Jurkat, Clone E6-1 (cell line): ENCODE data around the gene DACT3. TPM values are rescaled to one million over a fixed set of nuclear protein-coding genes. Genes with fewer than 3 reads are reported as not detected.
A peak's percentile ranks its signal among the peaks of the same experiment; 100 is the strongest.

Experiments
- DNase-seq: peaks from one replicate; pipeline ENCODE4 v3.0.0-alpha.2; 2011; ENCODE audit warnings: low read depth, low spot score
- H3K4me3 ChIP-seq: 2 replicates; pipeline ENCODE4 v1.5.1; 2011; ENCODE audit warnings: mild to moderate bottlenecking, low read length, control low read depth, moderate library complexity
- polyA plus RNA-seq: library from polyadenylated mRNA; unstranded; fragments of >200 nt; gene quantifications from one replicate; pipeline ENCODE4 v1.2.1, GENCODE V29; 2012; ENCODE audit warnings: missing spikeins; ENCODE audit not compliant: insufficient read length, insufficient read depth

DACT3 gene
- 0.77 TPM for polyA plus RNA-seq

- DNase-seq: peak; percentile 99
- H3K4me3 ChIP-seq: peak within 1 kb of the TSS; percentile 53
Observed at GRCh38 chr19:46661020-46661731, at the start of gene DACT3. Gene DACT3, minus strand, starts transcription at chr19:46661182. Its CDS starts 118 bp downstream, at chr19:46661064.

- H3K4me3 ChIP-seq: no peak overlapping the region
- DNase-seq: no peak
Observed at GRCh38 chr19:46710687-46711086, 49.7 kb upstream of the DACT3 start.

GRCh38 chr19:46704379-46705076, 43.5 kb upstream of the DACT3 start:
- DNase-seq: peak; percentile 41
- no peak overlapping the region for H3K4me3 ChIP-seq

- no peak for DNase-seq
- H3K4me3 ChIP-seq: no peak overlapping the region
Observed at GRCh38 chr19:46700704-46701103, 39.7 kb upstream of the DACT3 start.

GRCh38 chr19:46698395-46699321, 37.7 kb upstream of the DACT3 start:
- no peak overlapping the region for H3K4me3 ChIP-seq
- no peak for DNase-seq

GRCh38 chr19:46697204-46697960, 36.4 kb upstream of the DACT3 start:
- no peak for DNase-seq
- H3K4me3 ChIP-seq: no peak overlapping the region

- H3K4me3 ChIP-seq: no peak overlapping the region
- DNase-seq: no peak
Observed at GRCh38 chr19:46696866-46697203, 35.9 kb upstream of the DACT3 start.

GRCh38 chr19:46696052-46696451, 35.1 kb upstream of the DACT3 start:
- no peak overlapping the region for H3K4me3 ChIP-seq
- no peak for DNase-seq

GRCh38 chr19:46693760-46694159, 32.8 kb upstream of the DACT3 start:
- no peak for DNase-seq
- H3K4me3 ChIP-seq: no peak overlapping the region

- DNase-seq: no peak
- no peak overlapping the region for H3K4me3 ChIP-seq
Observed at GRCh38 chr19:46692918-46693722, 32.1 kb upstream of the DACT3 start.

- H3K4me3 ChIP-seq: no peak overlapping the region
- DNase-seq: no peak
Observed at GRCh38 chr19:46691948-46692347, 31.0 kb upstream of the DACT3 start.

- no peak overlapping the region for H3K4me3 ChIP-seq
- no peak for DNase-seq
Observed at GRCh38 chr19:46691104-46691503, 30.1 kb upstream of the DACT3 start.

- DNase-seq: no peak
- no peak overlapping the region for H3K4me3 ChIP-seq
Observed at GRCh38 chr19:46689358-46689757, 28.4 kb upstream of the DACT3 start.

- DNase-seq: no peak
- no peak overlapping the region for H3K4me3 ChIP-seq
Observed at GRCh38 chr19:46687438-46688145, 26.6 kb upstream of the DACT3 start.

GRCh38 chr19:46685189-46685588, 24.2 kb upstream of the DACT3 start:
- no peak for DNase-seq
- no peak overlapping the region for H3K4me3 ChIP-seq

GRCh38 chr19:46678110-46678732, 17.2 kb upstream of the DACT3 start:
- peak; percentile 65 for DNase-seq
- no peak overlapping the region for H3K4me3 ChIP-seq

- DNase-seq: peak; percentile 51
- no peak overlapping the region for H3K4me3 ChIP-seq
Observed at GRCh38 chr19:46674416-46675178, 13.6 kb upstream of the DACT3 start.
